H9 (cell line): ENCODE data around the gene PXDN. TPM values are rescaled to one million over a fixed set of nuclear protein-coding genes. Genes with fewer than 3 reads are reported as not detected.

Experiments
- DNase-seq: peaks from one replicate; pipeline ENCODE4 v3.0.0-alpha.2; 2017
- H2AFZ ChIP-seq: one replicate; pipeline ENCODE4 v1.6.1; 2013; ENCODE audit warnings: mild to moderate bottlenecking, low read length, control low read depth, moderate library complexity
- H2AK5ac ChIP-seq: 2 replicates; pipeline ENCODE4 v1.6.1; 2013; ENCODE audit warnings: low read length, control low read depth, mixed read lengths; ENCODE audit not compliant: insufficient read length
- H2BK120ac ChIP-seq: one replicate; pipeline ENCODE4 v1.6.1; 2013; ENCODE audit warnings: low read depth, mild to moderate bottlenecking, low read length, control low read depth, inconsistent platforms; ENCODE audit not compliant: poor library complexity, severe bottlenecking
- H2BK12ac ChIP-seq: 2 replicates; pipeline ENCODE4 v1.6.1; 2013; ENCODE audit warnings: low read length, control low read depth, mixed read lengths, low read depth; ENCODE audit not compliant: insufficient read length
- H2BK15ac ChIP-seq: 2 replicates; pipeline ENCODE4 v1.6.1; 2013; ENCODE audit warnings: low read depth, low read length, control low read depth
- H2BK20ac ChIP-seq: one replicate; pipeline ENCODE4 v1.6.1; 2013; ENCODE audit warnings: low read depth, mild to moderate bottlenecking, low read length, control low read depth, inconsistent platforms; ENCODE audit not compliant: poor library complexity, severe bottlenecking
- H2BK5ac ChIP-seq: 2 replicates; pipeline ENCODE4 v1.6.1; 2013; ENCODE audit warnings: low read length, control low read depth, mixed read lengths; ENCODE audit not compliant: insufficient read length
- H3K14ac ChIP-seq: 2 replicates; pipeline ENCODE4 v1.6.1; 2013; ENCODE audit warnings: low read length, control low read depth; ENCODE audit not compliant: insufficient read depth
- H3K18ac ChIP-seq: 2 replicates; pipeline ENCODE4 v1.6.1; 2013; ENCODE audit warnings: low read depth, mild to moderate bottlenecking, mixed read lengths, low read length, control low read depth; ENCODE audit not compliant: insufficient read length
- H3K23ac ChIP-seq: 2 replicates; pipeline ENCODE4 v1.6.1; 2013; ENCODE audit warnings: low read length, control low read depth, mixed read lengths, low read depth; ENCODE audit not compliant: insufficient read length
- H3K23me2 ChIP-seq: 2 replicates; pipeline ENCODE4 v1.6.1; 2013; ENCODE audit warnings: low read depth, mild to moderate bottlenecking, mixed read lengths, low read length, control low read depth; ENCODE audit not compliant: insufficient read length, poor library complexity, severe bottlenecking
- H3K27ac ChIP-seq: 2 replicates; pipeline ENCODE4 v1.5.1; 2013; ENCODE audit warnings: low read length, control low read depth, mixed read lengths, low read depth; ENCODE audit not compliant: insufficient read length
- H3K27me3 ChIP-seq: 2 replicates; pipeline ENCODE4 v1.6.1; 2013; ENCODE audit warnings: low read length, control low read depth, inconsistent platforms; ENCODE audit not compliant: insufficient read depth
- H3K4ac ChIP-seq: 2 replicates; pipeline ENCODE4 v1.6.1; 2013; ENCODE audit warnings: low read depth, mild to moderate bottlenecking, control low read depth, inconsistent platforms, low read length, moderate library complexity
- H3K4me1 ChIP-seq: 2 replicates; pipeline ENCODE4 v1.6.1; 2013; ENCODE audit warnings: low read length, control low read depth, inconsistent platforms; ENCODE audit not compliant: insufficient read depth
- H3K4me2 ChIP-seq: 2 replicates; pipeline ENCODE4 v1.6.1; 2013; ENCODE audit warnings: low read length, control low read depth, mixed read lengths; ENCODE audit not compliant: insufficient read length, insufficient read depth
- H3K56ac ChIP-seq: 2 replicates; pipeline ENCODE4 v1.6.1; 2013; ENCODE audit warnings: low read depth, mild to moderate bottlenecking, mixed read lengths, low read length, control low read depth; ENCODE audit not compliant: insufficient read length
- H3K79me1 ChIP-seq: 2 replicates; pipeline ENCODE4 v1.6.1; 2013; ENCODE audit warnings: low read depth, mild to moderate bottlenecking, moderate library complexity, low read length, control low read depth, inconsistent platforms; ENCODE audit not compliant: insufficient read depth, poor library complexity, severe bottlenecking
- H3K79me2 ChIP-seq: 2 replicates; pipeline ENCODE4 v1.6.1; 2013; ENCODE audit warnings: low read length, control low read depth, inconsistent platforms; ENCODE audit not compliant: insufficient read depth
- H3K9ac ChIP-seq: 2 replicates; pipeline ENCODE4 v1.6.1; 2013; ENCODE audit warnings: low read length, control low read depth, mixed read lengths; ENCODE audit not compliant: insufficient read length; ENCODE audit errors: extremely low read depth
- H3K9me3 ChIP-seq: one replicate; pipeline ENCODE4 v1.6.1; 2013; ENCODE audit warnings: low read depth, low read length, inconsistent platforms; ENCODE audit not compliant: control insufficient read depth
- H3T11ph ChIP-seq: one replicate; pipeline ENCODE4 v1.6.1; 2013; ENCODE audit warnings: mild to moderate bottlenecking, low read length, control low read depth, inconsistent platforms
- H4K20me1 ChIP-seq: one replicate; pipeline ENCODE4 v1.6.1; 2013; ENCODE audit not compliant: control insufficient read depth, insufficient read length, insufficient read depth
- H4K5ac ChIP-seq: 2 replicates; pipeline ENCODE4 v1.6.1; 2013; ENCODE audit warnings: low read depth, mild to moderate bottlenecking, mixed read lengths, low read length, control low read depth; ENCODE audit not compliant: insufficient read length
- H4K8ac ChIP-seq: replicated peaks from 2 replicates; pipeline ENCODE4 v1.6.1; 2013; ENCODE audit warnings: low read length, control low read depth, mixed read lengths, low read depth; ENCODE audit not compliant: insufficient read length
- H4K91ac ChIP-seq: 2 replicates; pipeline ENCODE4 v1.6.1; 2013; ENCODE audit warnings: low read depth, mild to moderate bottlenecking, moderate library complexity, mixed read lengths, low read length, control low read depth; ENCODE audit not compliant: insufficient read length
- H3K27ac Mint-ChIP-seq, 3 experiments: 2 replicates in 2 of 3; 3 replicates in 1 of 3; pipeline ENCODE4 v1.8.0; 2020 to 2021; ENCODE audit warnings: mixed read lengths in 3 of 3, mild to moderate bottlenecking in 1 of 3, moderate library complexity in 1 of 3
- H3K27me3 Mint-ChIP-seq: 2 replicates; pipeline ENCODE4 v1.8.0; 2021; ENCODE audit warnings: low read depth, mild to moderate bottlenecking, moderate library complexity, mixed read lengths
- H3K36me3 Mint-ChIP-seq, 3 experiments: 2 replicates in 2 of 3; 3 replicates in 1 of 3; pipeline ENCODE4 v1.8.0; 2020 to 2021; ENCODE audit warnings: low read depth in 3 of 3, mixed read lengths in 3 of 3; ENCODE audit not compliant: insufficient read depth in 1 of 3
- H3K4me1 Mint-ChIP-seq, 2 experiments: 2 replicates each; pipeline ENCODE4 v1.8.0; 2020; ENCODE audit warnings: mixed read lengths in 2 of 2
- H3K4me3 Mint-ChIP-seq, 2 experiments: 2 replicates in 1 of 2; 3 replicates in 1 of 2; pipeline ENCODE4 v1.8.0; 2020 to 2021; ENCODE audit warnings: mild to moderate bottlenecking in 2 of 2, mixed read lengths in 2 of 2, moderate library complexity in 1 of 2
- H3K9me3 Mint-ChIP-seq, 2 experiments: 2 replicates in 1 of 2; 3 replicates in 1 of 2; pipeline ENCODE4 v1.8.0; 2020; ENCODE audit warnings: mild to moderate bottlenecking in 2 of 2, mixed read lengths in 2 of 2, moderate library complexity in 1 of 2
- CTCF ChIP-seq: fragments of 200-600 bp; sonication (generic); conservative IDR thresholded peaks from 3 replicates; pipeline ENCODE4 v1.8.0; 2021; ENCODE audit warnings: antibody characterized with exemption, mild to moderate bottlenecking
- WGBS: extraction: QIAGEN DNeasy Blood & Tissue Kit; methylation state at CpG from one replicate; pipeline ENCODE4 v1.1.7; 2013; ENCODE audit warnings: missing lambda C conversion rate, low lambda C conversion rate, mixed read lengths; ENCODE audit not compliant: insufficient read length; ENCODE audit errors: extremely low coverage; 5-methylcytosine and 5-hydroxymethylcytosine counted together
- total RNA-seq: library from RNA; stranded (reverse); gene quantifications from 2 replicates; pipeline ENCODE4 v1.2.1, GENCODE V29; 2021

Gene PXDN
- total RNA-seq, 1 experiment from 2014 or later = 146 TPM

- Histone ChIP-seq H2AK5ac (no peak overlapping the region), H3K27ac (no peak overlapping the region), H3K23ac (no peak overlapping the region), H3K4me2 (no peak overlapping the region), H3K9ac (no peak overlapping the region), H2AFZ (no peak overlapping the region), H3K9me3 (no peaks in the 10 kb centered on the region), H3T11ph (no peak overlapping the region), H4K91ac (no peak overlapping the region), H2BK120ac (no peak overlapping the region), H3K18ac (no peak overlapping the region), H3K4ac (no peak overlapping the region), H3K79me2 (no peaks in the 10 kb centered on the region; the same call in 1 of the 2 replicates), H2BK12ac (no peak overlapping the region), H3K14ac (no peak overlapping the region; the same call in 1 of the 2 replicates), H2BK20ac (no peak overlapping the region), H3K79me1 (no peaks in the 10 kb centered on the region), H3K4me1 (peaks cover 3% of the 10 kb centered on the region; the same call in 1 of the 2 replicates), H3K27me3 (no peaks in the 10 kb centered on the region), H4K5ac (no peak overlapping the region), H3K23me2 (no peaks in the 10 kb centered on the region), H4K8ac (no peak overlapping the region), H4K20me1 (no peaks in the 10 kb centered on the region), H2BK15ac (no peak overlapping the region), H3K56ac (no peak overlapping the region), H2BK5ac (no peak overlapping the region)
- peak; percentile 33 for DNase-seq
- TF ChIP-seq CTCF = no peak
- Mint-ChIP-seq H3K4me3 (peak overlapping the region in 1 of 2 experiments; percentile 62; a peak in 1 of 5 replicates), H3K36me3 (no peaks in the 10 kb centered on the region), H3K27me3 (no peaks in the 10 kb centered on the region; the same call in 1 of the 2 replicates), H3K4me1 (peaks cover 16 to 20% of the 10 kb centered on the region in 2 experiments), H3K9me3 (no peaks in the 10 kb centered on the region), H3K27ac (peak overlapping the region in 2 of 3 experiments; percentile 8 to 59; a peak in 3 of 7 replicates)
- no CpG with 5 or more reads among the region's 16 CpGs for WGBS
Observed at GRCh38 chr2:1591461-1591770, 152.9 kb downstream of the PXDN start.
